ENCODE data around the gene DACH1.

Gene DACH1

DNA sequence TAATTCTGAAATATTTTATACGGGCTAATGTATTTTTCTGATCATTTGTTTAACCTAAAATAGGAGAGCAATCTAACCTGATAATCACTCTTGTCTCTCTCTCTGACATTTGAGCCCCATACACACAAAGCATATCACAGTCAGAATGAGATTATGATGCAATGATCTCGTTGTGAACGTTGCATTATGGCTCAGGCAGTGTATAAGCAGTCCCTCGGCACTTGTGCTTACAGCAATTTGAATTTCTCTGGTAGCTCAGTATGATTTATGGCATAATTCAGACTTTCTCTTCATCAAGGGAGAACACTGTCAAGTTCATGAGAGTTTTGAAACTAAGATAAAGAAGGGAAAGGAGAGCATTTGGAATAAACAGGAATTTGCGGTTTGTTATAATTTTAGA is 256.1 kb downstream of the DACH1 start (continued):
- TF ChIP-seq, protein P1, sequence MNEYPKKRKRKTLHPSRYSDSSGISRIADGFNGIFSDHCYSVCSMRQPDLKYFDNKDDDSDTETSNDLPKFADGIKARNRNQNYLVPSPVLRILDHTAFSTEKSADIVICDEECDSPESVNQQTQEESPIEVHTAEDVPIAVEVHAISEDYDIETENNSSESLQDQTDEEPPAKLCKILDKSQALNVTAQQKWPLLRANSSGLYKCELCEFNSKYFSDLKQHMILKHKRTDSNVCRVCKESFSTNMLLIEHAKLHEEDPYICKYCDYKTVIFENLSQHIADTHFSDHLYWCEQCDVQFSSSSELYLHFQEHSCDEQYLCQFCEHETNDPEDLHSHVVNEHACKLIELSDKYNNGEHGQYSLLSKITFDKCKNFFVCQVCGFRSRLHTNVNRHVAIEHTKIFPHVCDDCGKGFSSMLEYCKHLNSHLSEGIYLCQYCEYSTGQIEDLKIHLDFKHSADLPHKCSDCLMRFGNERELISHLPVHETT (tag by site-specific recombination; IDR thresholded peaks at IDR 0.05) = no peak
- TF ChIP-seq, protein P2, sequence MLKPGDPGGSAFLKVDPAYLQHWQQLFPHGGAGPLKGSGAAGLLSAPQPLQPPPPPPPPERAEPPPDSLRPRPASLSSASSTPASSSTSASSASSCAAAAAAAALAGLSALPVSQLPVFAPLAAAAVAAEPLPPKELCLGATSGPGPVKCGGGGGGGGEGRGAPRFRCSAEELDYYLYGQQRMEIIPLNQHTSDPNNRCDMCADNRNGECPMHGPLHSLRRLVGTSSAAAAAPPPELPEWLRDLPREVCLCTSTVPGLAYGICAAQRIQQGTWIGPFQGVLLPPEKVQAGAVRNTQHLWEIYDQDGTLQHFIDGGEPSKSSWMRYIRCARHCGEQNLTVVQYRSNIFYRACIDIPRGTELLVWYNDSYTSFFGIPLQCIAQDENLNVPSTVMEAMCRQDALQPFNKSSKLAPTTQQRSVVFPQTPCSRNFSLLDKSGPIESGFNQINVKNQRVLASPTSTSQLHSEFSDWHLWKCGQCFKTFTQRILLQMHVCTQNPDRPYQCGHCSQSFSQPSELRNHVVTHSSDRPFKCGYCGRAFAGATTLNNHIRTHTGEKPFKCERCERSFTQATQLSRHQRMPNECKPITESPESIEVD (tag by site-specific recombination; IDR thresholded peaks at IDR 0.05) = peak; percentile 87
- TF ChIP-seq, protein P3, sequence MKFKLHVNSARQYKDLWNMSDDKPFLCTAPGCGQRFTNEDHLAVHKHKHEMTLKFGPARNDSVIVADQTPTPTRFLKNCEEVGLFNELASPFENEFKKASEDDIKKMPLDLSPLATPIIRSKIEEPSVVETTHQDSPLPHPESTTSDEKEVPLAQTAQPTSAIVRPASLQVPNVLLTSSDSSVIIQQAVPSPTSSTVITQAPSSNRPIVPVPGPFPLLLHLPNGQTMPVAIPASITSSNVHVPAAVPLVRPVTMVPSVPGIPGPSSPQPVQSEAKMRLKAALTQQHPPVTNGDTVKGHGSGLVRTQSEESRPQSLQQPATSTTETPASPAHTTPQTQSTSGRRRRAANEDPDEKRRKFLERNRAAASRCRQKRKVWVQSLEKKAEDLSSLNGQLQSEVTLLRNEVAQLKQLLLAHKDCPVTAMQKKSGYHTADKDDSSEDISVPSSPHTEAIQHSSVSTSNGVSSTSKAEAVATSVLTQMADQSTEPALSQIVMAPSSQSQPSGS (tag by site-specific recombination; IDR thresholded peaks at IDR 0.05; ENCODE audit: low read depth) = no peak
- no peak for TF ChIP-seq YY1 (tag by site-specific recombination; IDR thresholded peaks at IDR 0.05)
- TF ChIP-seq ZNF175 (tag by site-specific recombination; IDR thresholded peaks at IDR 0.05) = no peak
- no peak for TF ChIP-seq ZNF560 (tag by site-specific recombination; IDR thresholded peaks at IDR 0.05; ENCODE audit: borderline replicate concordance)
- TF ChIP-seq ZNF16 (tag by site-specific recombination; IDR thresholded peaks at IDR 0.05; ENCODE audit: low read depth) = no peak
- no peak for TF ChIP-seq SCRT1 (tag by site-specific recombination; IDR thresholded peaks at IDR 0.05; ENCODE audit: borderline replicate concordance)
- TF ChIP-seq, protein P4, sequence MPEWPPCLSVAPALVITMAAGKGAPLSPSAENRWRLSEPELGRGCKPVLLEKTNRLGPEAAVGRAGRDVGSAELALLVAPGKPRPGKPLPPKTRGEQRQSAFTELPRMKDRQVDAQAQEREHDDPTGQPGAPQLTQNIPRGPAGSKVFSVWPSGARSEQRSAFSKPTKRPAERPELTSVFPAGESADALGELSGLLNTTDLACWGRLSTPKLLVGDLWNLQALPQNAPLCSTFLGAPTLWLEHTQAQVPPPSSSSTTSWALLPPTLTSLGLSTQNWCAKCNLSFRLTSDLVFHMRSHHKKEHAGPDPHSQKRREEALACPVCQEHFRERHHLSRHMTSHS (tag by site-specific recombination; IDR thresholded peaks at IDR 0.05) = no peak
- 0 out of 2 replicates have a peak, but pooled peaks have one; percentile 62 for TF ChIP-seq ZNF24 (tag by site-specific recombination; IDR thresholded peaks at IDR 0.05)
- TF ChIP-seq ZNF404 (tag by site-specific recombination; IDR thresholded peaks at IDR 0.05) = no peak
- TF ChIP-seq ZNF555 (tag by site-specific recombination; conservative IDR thresholded peaks at IDR 0.05) = no peak
- TF ChIP-seq ZNF600 (tag by site-specific recombination; IDR thresholded peaks at IDR 0.05) = no peak
- peak; percentile 68 for TF ChIP-seq FEZF1 (tag by site-specific recombination; IDR thresholded peaks at IDR 0.05)
- TF ChIP-seq TCF7L2 (IDR thresholded peaks at IDR 0.05; ENCODE audit: borderline replicate concordance, low read depth, low read length) = no peak; the same call in 1 of the 2 replicates
- no peak for TF ChIP-seq ZNF416 (tag by site-specific recombination; IDR thresholded peaks at IDR 0.05)
- TF ChIP-seq EGR2 (tag by site-specific recombination; IDR thresholded peaks at IDR 0.05; ENCODE audit: low read depth) = no peak
- TF ChIP-seq ZNF391 (tag by site-specific recombination; IDR thresholded peaks at IDR 0.05; ENCODE audit: borderline replicate concordance, low read depth) = no peak
- TF ChIP-seq ZNF777 (tag by site-specific recombination; IDR thresholded peaks at IDR 0.05; ENCODE audit: borderline replicate concordance) = no peak
- TF ChIP-seq ZNF221 (tag by site-specific recombination; IDR thresholded peaks at IDR 0.05; ENCODE audit: borderline replicate concordance) = no peak
- TF ChIP-seq, protein P5, sequence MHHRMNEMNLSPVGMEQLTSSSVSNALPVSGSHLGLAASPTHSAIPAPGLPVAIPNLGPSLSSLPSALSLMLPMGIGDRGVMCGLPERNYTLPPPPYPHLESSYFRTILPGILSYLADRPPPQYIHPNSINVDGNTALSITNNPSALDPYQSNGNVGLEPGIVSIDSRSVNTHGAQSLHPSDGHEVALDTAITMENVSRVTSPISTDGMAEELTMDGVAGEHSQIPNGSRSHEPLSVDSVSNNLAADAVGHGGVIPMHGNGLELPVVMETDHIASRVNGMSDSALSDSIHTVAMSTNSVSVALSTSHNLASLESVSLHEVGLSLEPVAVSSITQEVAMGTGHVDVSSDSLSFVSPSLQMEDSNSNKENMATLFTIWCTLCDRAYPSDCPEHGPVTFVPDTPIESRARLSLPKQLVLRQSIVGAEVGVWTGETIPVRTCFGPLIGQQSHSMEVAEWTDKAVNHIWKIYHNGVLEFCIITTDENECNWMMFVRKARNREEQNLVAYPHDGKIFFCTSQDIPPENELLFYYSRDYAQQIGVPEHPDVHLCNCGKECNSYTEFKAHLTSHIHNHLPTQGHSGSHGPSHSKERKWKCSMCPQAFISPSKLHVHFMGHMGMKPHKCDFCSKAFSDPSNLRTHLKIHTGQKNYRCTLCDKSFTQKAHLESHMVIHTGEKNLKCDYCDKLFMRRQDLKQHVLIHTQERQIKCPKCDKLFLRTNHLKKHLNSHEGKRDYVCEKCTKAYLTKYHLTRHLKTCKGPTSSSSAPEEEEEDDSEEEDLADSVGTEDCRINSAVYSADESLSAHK (tag by site-specific recombination; IDR thresholded peaks at IDR 0.05) = no peak
- TF ChIP-seq, protein P6, sequence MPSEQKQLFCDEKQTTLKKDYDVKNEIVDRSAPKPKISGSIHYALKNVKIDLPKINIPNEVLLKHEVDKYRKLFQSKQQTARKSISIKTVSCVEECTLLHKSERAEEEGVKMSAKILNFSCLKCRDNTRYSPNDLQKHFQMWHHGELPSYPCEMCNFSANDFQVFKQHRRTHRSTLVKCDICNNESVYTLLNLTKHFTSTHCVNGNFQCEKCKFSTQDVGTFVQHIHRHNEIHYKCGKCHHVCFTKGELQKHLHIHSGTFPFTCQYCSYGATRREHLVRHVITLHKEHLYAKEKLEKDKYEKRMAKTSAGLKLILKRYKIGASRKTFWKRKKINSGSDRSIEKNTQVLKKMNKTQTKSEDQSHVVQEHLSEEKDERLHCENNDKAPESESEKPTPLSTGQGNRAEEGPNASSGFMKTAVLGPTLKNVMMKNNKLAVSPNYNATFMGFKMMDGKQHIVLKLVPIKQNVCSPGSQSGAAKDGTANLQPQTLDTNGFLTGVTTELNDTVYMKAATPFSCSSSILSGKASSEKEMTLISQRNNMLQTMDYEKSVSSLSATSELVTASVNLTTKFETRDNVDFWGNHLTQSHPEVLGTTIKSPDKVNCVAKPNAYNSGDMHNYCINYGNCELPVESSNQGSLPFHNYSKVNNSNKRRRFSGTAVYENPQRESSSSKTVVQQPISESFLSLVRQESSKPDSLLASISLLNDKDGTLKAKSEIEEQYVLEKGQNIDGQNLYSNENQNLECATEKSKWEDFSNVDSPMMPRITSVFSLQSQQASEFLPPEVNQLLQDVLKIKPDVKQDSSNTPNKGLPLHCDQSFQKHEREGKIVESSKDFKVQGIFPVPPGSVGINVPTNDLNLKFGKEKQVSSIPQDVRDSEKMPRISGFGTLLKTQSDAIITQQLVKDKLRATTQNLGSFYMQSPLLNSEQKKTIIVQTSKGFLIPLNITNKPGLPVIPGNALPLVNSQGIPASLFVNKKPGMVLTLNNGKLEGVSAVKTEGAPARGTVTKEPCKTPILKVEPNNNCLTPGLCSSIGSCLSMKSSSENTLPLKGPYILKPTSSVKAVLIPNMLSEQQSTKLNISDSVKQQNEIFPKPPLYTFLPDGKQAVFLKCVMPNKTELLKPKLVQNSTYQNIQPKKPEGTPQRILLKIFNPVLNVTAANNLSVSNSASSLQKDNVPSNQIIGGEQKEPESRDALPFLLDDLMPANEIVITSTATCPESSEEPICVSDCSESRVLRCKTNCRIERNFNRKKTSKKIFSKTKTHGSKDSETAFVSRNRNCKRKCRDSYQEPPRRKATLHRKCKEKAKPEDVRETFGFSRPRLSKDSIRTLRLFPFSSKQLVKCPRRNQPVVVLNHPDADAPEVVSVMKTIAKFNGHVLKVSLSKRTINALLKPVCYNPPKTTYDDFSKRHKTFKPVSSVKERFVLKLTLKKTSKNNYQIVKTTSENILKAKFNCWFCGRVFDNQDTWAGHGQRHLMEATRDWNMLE (tag by site-specific recombination; conservative IDR thresholded peaks at IDR 0.05; ENCODE audit: low read depth) = no peak
- TF ChIP-seq, protein P7, sequence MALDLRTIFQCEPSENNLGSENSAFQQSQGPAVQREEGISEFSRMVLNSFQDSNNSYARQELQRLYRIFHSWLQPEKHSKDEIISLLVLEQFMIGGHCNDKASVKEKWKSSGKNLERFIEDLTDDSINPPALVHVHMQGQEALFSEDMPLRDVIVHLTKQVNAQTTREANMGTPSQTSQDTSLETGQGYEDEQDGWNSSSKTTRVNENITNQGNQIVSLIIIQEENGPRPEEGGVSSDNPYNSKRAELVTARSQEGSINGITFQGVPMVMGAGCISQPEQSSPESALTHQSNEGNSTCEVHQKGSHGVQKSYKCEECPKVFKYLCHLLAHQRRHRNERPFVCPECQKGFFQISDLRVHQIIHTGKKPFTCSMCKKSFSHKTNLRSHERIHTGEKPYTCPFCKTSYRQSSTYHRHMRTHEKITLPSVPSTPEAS (tag by site-specific recombination; IDR thresholded peaks at IDR 0.05) = no peak
- TF ChIP-seq, protein P8, sequence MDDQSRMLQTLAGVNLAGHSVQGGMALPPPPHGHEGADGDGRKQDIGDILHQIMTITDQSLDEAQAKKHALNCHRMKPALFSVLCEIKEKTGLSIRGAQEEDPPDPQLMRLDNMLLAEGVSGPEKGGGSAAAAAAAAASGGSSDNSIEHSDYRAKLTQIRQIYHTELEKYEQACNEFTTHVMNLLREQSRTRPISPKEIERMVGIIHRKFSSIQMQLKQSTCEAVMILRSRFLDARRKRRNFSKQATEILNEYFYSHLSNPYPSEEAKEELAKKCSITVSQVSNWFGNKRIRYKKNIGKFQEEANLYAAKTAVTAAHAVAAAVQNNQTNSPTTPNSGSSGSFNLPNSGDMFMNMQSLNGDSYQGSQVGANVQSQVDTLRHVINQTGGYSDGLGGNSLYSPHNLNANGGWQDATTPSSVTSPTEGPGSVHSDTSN (CRISPR knock-in tag; IDR thresholded peaks at IDR 0.05) = no peak
